ENCODE measurements around the gene CD74.

The CD74 gene

DNA sequence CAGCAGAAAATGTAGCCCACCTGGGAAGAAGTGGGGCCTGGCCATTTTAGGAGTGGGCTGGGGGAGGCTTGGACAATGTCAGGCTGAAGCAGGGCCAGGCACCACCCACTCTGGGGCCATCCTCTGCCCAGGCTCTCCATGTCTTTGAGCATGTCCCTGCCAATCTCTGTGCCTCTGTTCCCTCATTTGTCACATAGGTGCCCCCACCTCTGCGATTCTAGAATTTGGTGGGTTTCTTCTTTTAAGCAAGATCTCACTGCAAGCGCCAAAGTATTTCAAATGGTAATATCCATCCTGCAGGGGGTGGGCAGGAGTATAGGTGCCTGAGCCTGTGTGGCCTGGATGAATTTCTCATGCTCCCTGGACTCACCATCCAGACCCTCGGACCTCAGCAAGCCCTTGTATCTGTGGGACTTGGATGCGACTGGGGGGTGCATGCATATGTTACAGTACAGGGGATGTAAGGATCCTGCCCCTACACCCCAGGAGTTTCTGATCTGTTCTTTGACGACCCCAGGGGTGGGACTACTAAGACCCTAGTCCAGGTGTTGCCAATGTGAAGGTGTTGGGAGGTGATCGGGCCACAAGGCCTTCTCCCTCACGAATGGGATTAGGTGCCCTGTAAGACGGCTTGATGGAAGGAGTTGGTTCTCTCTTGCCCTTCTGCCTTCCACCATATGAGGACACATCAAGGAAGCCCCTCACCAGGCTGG lies 4.3 kb downstream of the CD74 start:
- no peak for DNase-seq

DNA sequence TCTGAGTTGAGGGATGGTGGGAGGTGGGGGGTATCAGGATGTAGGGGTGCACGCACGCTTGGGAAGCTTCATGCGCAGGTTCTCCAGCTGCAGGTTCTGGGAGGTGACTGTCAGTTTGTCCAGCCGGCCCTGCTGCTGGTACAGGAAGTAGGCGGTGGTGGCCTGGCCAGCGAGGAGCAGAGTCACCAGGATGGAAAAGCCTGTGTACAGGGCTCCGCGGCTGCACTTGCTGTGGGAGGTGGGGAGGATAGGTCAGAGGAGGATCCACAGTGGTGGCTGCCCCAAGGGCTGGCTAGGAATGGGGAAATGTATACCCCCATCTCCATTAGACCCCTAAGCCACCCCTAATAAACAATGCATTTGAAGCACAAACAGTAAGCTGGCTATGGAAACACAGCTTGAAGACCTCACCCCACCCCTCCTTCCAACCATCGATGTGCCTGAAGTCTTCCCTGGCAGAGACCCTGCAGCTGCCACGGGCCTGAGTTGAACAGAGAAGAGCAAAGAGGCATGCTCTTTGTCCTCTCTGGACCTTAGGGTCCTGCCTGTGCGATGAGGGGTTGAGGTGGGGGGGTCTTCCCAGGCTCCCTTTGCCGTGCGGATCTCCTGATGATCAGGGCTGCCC lies 5.5 kb downstream of the CD74 start:
- DNase-seq = no peak

GRCh38 chr5:150406723-150407095 lies 6.0 kb downstream of the CD74 start:
- DNase-seq = no peak

DNA sequence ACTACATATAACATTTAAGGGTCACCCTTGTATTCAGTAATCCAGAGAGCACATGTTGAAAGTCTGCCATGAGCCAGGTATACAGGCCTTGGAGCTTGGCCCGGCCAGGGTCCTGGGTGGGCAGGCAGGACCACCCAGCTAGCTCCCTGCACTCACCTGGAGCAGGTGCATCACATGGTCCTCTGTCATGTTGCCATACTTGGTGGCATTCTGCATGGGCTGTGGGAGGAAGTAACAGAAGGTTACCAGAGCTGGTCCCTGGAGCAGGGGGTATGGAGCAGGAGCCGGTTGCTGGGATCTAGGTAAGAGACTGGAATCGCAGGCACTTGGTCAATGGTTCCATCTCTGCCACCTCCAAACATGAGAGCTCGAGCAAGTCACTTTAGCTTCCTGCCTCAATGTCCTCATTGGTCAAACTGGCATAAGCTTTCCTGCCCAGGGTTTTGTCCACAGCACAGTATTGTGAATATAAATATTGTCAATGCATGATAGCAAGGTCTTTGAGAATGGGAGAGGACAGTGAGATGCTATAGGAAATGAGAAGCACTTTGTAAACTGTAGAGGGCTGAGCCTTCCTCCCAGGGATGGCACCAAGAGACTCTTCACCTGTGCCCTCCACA lies 6.5 kb downstream of the CD74 start:
- DNase-seq = no peak

DNA sequence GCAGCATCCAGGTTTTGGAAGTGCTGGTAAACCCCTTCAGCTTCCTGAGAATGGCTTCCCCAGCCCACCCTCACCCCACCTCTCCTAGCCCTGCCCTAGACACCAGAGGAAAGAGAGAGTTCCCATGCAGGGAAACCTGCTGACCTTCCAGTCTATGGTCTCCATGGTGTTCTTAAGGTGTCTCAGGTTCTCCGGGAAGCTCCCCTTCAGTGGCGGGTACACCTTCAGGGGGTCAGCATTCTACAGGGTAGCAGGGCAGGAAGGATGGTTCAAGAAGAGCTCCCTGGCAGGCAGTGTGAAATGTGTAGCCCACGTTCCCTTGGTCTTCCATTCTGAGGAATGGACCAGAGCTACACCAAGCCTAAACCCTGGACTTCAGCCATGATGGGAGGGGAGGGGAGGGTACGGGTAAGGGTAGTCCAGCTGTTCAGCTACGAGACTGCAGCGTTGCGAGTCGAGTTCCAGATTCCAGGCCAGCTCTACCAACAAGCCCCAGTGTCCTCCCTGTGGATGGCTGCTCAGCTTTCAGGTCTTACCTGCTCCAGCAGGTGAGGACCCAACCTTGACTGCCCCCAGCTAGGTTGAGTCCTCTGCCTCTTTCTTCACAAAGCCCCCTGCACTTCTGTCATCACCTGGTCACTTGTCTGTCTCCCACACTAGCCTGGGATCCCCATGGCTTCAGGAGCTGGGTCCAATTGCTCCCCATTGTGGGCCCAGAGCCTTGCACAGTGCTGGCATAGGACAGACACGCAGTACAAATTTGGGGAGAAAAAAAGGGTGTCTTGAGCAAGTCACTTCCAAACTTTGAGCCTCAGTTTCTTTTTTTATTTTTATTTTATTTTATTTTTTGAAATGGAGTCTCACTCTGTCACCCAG lies 7.5 kb downstream of the CD74 start:
- DNase-seq = no peak

DNA sequence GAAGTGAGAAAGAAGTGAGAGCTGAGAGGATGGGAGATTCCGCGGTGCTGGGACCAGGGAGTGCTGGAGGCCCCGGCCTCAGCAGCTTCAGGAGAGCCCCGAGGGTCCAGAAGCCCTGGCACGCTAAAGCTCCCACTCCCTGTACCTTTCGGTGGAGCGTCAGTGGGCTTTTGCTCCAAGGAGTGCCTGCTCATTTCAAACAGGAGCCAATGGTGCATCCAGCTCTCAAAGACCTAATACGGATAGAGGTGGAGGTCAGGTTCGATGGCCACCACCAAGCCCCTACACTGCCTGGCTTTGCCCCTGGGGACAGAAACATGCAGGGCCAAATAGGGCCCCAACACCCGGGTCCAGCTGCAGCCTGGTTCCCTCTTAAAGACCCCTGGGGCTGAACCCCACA lies 8.2 kb downstream of the CD74 start:
- no peak for DNase-seq

GRCh38 chr5:150404121-150404520 lies 8.6 kb downstream of the CD74 start:
- DNase-seq = no peak

GRCh38 chr5:150402901-150403342 lies 9.8 kb downstream of the CD74 start:
- DNase-seq = no peak

DNA sequence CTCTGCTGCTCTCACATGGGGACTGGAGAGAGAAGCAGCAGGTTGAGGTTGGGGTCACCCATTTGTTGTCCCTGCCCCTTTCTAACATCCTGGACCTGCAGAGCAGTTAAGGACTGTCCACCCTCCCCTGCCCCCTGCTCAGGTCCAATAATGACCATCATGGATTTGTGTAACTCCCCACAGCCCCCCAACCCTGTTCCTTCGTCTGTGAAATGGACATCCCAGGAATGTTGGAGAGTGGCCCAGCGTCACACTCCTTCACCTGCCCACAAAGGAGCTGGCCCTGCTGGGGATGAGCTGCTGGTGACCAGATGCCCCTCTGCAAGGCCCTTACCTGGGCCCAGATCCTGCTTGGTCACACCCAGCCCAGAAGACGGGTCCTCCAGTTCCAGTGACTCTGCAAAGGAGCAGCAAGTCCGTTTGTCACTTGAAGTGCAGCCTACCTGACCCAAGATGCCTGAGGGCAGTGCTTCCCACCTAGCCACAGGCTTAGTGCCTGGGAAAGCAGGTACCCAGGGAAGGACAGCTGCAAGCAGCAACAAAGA lies 10.4 kb downstream of the CD74 start:
- no peak for DNase-seq

DNA sequence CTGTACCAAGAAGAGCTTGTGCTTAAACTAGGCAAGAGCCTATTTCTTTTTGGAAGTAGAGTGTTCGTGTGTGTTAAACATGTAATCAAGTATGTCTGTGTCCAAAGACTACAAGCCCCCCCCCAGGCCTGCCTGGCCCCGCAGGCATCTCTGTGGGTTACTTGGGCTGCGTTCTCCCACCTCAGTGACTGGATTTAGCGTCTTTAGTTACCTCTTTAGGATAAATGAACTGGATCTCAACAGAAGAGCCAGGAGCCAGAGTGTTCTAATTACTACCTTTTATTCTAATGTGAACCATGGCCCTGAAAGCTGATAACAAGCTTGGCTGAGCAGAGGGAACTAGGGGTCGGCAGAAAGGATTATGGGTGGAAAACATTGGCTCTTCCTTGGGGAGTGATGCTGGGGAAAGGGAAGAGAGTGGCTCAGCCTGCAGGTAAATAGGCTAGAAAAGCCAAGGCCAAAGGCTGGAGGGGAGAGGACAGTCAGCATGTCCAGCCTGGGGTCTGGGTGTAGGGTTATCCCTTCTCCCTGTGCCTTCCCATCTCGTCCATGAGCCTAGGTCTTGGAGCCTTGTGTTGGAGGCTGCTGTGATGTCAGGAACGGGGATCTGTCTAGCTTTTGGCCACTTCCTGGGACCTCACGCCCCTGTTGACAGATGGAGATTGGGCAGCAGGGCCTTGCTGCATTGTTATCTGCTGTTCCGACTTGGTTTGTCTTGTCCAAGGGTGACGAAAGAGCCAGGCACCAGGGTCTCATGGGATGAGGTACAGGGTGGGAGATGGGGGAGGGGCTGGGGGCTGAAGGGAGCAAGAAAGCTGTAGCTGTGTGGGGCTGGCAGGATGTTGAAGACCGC lies 11.1 kb downstream of the CD74 start:
- no peak for DNase-seq

DNA sequence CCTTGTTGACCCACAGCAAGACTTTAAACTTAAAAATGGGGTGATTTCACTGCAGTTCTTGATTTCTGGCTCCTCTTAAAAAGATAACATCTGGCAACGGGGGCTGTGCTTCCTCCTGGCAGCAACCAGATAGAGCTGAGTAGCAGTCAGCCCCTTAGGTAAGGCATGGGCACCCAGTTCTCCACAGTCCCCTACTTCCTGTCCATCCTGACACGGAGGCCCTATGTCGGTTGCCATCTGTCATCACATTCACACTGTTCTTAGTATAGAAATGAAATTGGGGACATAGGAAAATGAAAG lies 11.7 kb downstream of the CD74 start:
- no peak for DNase-seq

- DNase-seq = peak; percentile 52
These were observed 12.2 kb downstream of the CD74 start for GRCh38 chr5:150400316-150401075.

- DNase-seq = peak; percentile 73
These were observed 13.0 kb downstream of the CD74 start for GRCh38 chr5:150399524-150400211.

GRCh38 chr5:150398722-150399523 lies 13.8 kb downstream of the CD74 start:
- peak; percentile 80 for DNase-seq

DNA sequence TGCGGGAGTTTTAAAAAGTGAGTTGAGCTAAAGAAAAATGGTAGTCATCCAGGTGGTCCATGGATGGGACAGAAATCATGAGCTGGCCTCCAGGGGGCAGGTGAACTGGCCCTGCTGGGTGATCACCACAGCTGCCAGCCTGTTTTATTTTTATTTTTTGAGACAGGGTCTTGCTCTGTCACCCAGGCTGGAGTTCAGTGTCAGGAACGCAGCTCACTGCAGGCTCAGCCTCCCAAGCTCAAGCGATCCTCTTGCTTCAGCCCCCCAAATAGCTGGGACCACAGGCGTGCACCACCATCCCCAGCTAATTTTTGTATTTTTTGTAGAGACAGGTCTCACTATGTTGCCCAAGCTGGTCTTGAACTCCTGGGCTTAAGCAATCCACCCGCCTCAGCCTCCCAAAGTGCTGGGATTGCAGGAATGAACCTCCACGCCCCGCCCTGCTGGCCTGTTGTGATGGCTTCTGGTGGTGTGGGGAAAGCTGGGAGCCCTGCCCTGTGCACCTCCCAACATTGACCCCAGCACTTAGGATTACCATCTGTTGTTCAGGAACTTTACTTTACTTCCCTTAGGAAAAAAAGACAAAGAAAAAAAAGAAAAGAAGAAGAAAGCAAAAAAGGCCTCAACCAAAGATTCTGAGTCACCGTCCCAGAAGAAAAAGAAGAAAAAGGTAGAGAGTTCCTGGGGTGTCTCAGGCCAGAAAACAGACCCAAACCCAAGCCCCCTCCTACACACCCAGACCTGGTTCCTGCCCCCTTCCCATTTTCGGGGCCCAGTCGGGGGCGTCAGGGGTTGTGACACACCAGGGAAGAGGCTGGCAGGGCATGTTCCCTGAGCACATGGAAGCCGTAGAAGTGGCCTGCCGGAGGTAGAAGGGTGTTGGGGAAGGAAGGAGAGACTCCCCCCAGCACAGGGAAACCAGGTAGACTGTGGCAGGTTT lies 14.7 kb downstream of the CD74 start:
- no peak for DNase-seq

GRCh38 chr5:150397146-150397781 lies 15.4 kb downstream of the CD74 start:
- no peak for DNase-seq

GRCh38 chr5:150396267-150396666 lies 16.4 kb downstream of the CD74 start:
- no peak for DNase-seq

DNA sequence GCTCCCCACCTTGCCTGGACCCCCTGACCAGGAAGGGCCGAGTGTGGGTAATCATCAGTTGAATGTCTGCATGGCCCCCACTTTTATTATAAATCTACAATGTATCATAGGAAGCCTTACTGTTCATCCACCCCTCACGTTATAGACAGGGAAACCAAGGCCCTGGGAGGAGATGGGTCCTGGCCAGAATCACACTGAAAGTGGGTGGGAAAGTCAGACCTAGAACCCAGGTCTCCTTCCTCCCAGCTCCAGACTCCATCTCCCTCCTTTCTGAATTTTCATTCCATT lies 17.1 kb downstream of the CD74 start:
- no peak for DNase-seq

Measured in CD4-positive, alpha-beta T cell treated with Interferon gamma for 1 hour (primary cell).